Gastroesophageal sphincter (tissue), 3 donors: ENCODE results near the gene MRTFB.

Source experiments
- CTCF ChIP-seq, 4 experiments: fragments of 200-600 bp in 2 of 4; fragments of 450-650 bp in 2 of 4; sonication (generic) in 1 of 4; IDR thresholded peaks; one replicate each; pipeline ENCODE4 v1.5.1; 2017 to 2019; ENCODE audit warnings: antibody characterized with exemption in 4 of 4, mild to moderate bottlenecking in 2 of 4, moderate library complexity in 2 of 4
- POLR2A ChIP-seq, 2 donors: fragments of 450-650 bp; IDR thresholded peaks; one replicate each; pipeline ENCODE4 v1.6.1; 2017; ENCODE audit warnings: antibody characterized with exemption in 2 of 2, mild to moderate bottlenecking in 2 of 2, moderate library complexity in 1 of 2

GRCh38 chr16:14199624-14200023 lies 128.5 kb downstream of the MRTFB start:
- TF ChIP-seq CTCF (IDR thresholded peaks at IDR 0.05) (no peak), POLR2A (IDR thresholded peaks at IDR 0.05) (no peak)
